NCI-H2081 (cell line): ENCODE measurements around the gene FOLR1.

Source experiments
- DNase-seq, 2 experiments: peaks; one replicate each; lab custom pipeline; 2025; lab: John Stamatoyannopoulos, UW

The FOLR1 gene

GRCh38 chr11:72223615-72224563 lies 31.9 kb downstream of the FOLR1 start:
- DNase-seq, result peak; percentile 60 to 61

DNA sequence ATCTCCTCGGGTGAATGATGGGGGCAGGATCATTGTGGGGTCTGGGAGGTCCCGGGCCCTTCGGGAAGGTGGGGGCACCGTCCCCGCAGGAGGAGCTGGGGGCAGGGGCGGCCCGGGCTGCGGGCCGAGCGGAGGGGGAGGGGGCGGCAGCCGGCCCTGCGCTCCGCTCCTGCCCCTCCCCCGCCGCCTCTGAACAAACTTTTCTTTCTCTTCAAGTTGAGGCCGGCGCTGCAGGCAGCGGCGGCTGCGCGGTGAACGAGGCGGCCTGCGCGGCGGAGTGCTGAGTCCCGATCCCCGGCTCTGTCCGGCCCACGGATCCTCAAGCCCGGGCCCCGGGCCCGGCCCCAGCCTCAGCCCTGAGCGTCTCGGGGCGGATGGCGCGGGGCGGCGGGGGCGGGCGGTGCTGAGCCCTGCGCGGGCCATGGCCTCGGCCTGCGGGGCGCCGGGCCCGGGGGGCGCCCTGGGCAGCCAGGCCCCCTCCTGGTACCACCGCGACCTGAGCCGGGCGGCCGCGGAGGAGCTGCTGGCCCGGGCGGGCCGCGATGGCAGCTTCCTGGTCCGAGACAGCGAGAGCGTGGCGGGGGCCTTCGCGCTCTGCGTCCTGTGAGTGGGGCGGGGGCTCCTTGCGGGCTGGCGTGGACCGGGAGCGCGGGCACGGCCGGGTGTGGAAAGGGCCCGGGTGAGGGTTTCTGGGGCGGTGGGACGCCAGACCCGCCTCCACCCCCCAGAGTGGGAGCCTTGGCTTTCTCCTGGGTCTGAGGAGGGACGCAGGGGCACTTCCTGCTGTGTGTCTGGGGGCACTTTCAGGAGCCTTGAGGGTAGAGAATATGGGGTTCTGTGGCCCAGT lies 32.8 kb downstream of the FOLR1 start, which contains the start of gene INPPL1:
INPPL1 (plus strand) TSS at position 204 of the 847 bp plus-strand sequence; CDS start at position 422, 218 bp downstream.
- DNase-seq, result peak in 1 of 2 experiments; percentile 18

DNA sequence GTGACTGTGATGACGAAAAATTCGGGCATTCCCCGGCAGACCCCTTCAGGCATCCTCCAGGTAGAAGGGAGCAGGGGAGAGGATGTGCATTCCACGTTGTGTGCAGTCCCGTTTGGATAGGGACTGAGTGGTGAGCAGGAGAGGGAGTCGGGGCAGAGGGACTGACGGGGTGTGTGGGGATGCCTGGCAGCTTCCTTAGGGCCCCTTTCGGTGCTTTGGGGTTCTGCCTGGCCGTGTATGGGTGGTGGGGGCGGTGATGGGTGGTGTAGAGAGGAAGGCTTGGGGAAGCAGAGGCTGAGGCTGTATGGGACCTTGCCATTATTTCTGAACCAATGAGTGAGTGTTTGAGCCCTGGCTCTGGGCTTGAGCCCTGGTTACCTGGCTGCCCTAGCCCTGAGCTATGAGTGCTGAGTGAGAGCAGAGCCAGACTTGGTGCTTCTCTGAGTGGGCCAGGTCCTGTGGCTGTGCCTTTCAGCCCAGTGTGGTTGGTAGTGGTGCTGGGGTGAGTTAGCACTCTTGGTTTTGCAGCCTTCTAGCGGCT lies 33.5 kb downstream of the FOLR1 start:
- DNase-seq, result no peak

DNA sequence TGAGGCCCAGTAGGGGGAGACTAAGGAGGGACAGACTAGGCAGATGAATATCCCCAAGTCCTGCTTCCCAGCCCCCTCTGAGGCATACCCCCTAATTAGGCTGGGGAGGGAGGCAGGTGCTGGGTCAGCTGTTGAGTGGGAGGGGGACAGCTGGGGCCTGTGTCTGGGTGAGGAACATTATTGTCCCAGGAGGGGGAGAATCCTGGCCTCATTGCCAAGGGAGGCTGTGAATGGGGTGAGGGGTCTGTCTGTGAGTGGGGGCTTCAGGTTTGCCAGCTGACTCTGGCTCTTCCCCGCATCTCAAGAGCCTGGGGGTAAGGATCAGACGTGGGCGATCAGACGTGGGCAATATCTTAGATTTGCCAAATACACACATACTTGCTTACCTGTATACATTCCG lies 34.8 kb downstream of the FOLR1 start:
- peak; percentile 78 to 91 for DNase-seq

GRCh38 chr11:72227316-72228228 lies 35.6 kb downstream of the FOLR1 start:
- peak; percentile 97 to 99 for DNase-seq

DNA sequence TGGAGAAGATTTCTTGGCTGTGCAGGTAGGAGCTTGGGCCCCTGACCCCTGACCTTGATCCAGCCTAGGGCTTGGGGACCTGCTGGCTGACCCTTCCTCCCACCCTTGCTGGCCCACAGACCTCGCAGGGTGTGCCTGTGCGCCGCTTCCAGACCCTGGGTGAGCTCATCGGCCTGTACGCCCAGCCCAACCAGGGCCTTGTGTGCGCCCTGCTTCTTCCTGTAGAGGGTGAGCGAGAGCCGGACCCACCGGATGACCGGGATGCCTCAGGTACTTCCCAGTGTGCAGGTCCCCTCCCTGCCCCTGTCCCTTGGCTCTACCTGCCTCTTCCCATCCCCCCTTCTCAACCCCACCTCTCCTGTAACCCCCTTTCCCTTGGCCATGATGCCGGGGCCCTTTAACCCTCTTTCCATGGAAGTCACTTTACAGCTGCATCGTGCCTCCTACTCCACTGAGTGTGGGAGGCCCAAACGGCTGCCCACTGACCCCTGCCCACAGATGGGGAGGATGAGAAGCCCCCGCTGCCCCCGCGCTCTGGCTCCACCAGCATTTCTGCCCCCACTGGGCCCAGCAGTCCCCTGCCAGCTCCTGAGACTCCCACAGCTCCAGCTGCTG lies 36.4 kb downstream of the FOLR1 start:
- DNase-seq, result peak; percentile 58 to 70

DNA sequence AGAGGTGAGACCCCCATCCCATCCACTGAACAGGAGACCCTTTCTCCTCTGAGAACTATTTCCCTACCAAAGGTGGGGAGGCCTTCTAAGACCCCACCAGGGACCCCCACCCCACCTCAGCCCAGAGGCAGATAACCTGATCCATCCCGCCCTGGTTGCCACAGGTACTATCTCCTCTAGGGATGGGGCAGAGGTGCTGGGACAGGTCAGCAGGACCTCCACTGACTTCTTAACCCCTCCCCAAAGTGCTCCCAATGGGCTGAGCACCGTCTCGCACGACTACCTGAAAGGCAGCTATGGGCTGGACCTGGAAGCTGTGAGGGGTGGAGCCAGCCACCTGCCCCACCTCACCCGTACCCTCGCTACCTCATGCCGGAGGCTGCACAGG lies 36.9 kb downstream of the FOLR1 start:
- DNase-seq, result no peak

- DNase-seq, result no peak
Measured at GRCh38 chr11:72229336-72229924, 37.5 kb downstream of the FOLR1 start.

GRCh38 chr11:72229925-72230763 lies 38.2 kb downstream of the FOLR1 start:
- no peak for DNase-seq

DNA sequence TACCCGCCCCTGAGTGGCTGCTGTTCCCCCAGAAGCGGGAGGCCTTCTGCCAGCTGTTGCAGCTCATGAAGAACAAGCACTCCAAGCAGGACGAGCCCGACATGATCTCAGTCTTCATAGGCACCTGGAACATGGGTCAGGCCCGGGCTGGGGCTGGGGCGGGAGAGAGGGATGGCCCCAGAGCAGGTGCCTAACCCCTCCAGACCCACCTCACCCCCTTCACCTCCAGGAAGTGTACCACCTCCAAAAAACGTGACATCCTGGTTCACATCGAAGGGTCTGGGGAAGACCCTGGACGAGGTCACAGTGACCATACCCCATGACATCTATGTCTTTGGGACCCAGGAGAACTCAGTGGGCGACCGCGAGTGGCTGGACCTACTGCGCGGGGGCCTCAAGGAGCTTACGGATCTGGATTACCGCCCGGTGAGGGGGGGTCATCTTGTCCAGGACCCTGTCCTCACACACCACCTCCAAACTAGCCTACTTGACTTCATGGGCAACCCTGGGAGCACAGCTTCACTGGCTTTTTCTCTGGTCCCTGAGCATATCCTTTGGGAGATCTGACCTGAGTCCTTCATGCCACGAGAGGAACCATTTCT lies 38.9 kb downstream of the FOLR1 start:
- DNase-seq, result no peak

DNA sequence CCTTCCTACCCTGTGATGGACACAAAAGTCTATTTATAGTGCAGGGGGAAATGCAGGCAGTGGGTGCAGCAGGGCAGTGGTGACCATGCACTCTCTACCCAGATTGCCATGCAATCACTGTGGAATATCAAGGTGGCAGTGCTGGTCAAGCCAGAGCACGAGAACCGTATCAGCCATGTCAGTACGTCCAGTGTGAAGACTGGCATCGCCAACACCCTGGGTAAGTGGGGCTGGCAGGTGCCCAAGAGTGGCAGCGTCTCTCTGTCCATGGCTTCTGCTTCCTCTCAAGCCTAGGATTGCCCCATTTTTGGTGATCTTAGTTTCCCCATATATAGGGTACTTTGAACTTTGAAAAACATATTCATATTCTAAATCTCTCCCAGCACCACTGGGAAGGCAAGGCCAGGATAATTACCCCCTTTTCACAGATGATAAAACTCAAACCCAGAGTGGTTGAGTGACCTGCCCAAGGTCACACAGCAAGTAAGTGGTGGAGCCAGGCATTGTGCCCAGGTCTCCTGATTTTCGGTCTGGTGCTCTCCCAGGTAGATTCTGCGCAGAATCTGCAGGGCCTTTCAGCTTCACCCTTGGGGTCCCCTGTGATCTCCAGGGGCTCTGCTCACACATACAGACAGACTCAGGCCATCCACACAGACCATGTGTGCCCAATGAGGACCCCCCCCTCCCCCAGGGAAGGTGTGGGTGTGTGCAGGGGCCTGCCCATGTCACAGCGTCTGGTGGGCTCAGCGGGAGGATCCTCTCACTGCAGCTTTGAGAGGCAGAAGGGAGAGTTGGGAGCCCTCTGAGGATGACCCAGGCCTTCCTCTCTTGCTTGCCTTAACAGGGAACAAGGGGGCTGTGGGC lies 39.7 kb downstream of the FOLR1 start:
- DNase-seq, result no peak

DNA sequence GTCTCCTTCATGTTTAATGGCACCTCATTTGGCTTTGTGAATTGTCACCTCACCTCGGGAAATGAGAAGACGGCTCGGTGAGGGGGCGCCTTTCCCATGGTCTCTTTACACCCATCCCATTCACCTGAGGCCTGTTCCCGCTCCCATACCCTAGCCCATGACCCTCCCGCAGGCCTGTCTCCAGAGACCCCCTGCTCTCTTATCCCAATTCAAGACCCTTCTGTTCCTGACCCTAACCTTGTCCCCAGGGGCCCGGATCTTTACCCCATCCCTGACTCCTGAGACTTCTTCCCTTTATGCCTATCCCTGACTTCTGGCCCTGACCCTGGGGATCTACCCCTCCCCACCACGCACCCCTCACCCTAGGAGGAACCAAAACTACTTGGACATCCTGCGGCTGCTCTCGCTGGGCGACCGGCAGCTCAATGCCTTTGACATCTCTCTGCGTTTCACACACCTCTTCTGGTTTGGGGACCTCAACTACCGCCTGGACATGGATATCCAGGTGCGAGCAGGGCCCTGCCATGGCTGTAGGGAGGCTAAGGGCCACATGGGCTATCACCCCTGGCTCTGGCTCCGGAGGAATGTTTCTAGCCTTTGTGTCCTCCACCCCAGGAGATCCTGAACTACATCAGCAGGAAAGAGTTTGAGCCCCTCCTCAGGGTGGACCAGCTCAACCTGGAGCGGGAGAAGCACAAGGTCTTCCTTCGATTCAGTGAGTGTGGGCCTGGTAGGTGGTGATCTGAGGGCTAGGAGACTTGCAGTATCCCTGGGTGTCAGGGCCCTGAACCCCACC lies 40.5 kb downstream of the FOLR1 start:
- DNase-seq, result no peak

GRCh38 chr11:72233056-72233772 lies 41.3 kb downstream of the FOLR1 start:
- DNase-seq, result no peak

DNA sequence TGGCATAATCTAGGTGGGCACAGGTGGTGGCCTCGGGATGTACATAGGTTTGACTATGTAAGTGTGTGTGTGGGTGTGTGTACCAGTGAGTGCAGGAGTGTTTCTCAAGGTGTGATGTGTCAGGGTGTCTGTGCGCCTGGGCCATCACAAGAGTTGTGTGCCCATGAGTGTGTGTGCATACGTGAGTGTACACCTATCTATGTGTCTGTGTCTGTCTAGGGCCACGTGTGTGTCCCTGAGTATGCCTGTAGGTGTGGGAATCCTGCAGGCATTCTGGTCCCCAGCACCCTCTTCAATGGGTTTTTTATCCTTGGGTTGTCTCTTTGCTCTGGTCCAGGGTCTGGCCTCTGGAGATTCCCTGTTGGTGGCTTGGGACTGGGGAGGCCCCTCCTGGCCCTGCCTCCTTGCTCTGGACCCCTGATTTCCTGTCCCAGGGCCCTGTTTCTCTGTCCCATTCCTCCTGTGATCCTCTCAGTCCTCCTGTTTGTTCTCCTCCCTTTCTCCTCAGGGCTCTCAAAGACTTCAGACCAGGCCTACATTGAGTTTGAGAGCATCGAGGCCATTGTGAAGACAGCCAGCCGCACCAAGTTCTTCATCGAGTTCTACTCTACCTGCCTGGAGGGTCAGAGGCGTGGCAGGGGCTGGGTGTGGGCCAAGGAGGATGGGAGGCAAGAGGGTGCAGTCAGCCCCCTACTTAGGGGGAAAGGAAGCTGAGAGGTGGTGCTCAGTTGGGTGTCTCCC lies 42.0 kb downstream of the FOLR1 start:
- DNase-seq, result no peak

GRCh38 chr11:72234514-72234830 lies 42.5 kb downstream of the FOLR1 start:
- DNase-seq, result no peak

DNA sequence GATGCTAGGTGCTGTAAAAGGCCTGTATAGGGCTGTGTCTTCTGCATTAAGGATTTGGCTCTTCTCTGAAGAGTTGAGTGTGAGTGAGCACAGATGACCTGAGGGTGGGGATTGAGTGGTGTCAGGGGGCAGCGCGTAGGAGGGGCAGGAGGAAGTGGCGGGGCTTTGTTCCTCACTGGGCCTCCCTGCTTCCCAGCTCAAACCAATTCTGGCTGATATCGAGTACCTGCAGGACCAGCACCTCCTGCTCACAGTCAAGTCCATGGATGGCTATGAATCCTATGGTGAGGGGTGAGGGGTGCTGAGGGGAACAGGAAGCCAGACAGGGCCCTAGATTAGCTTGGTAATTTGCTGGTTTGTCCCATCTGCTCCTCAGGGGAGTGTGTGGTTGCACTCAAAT lies 43.0 kb downstream of the FOLR1 start:
- no peak for DNase-seq
